Activated naive CD4-positive, alpha-beta T cell treated with anti-CD3 and anti-CD28 coated beads, Interleukin-2, amount 50 U/mL, for 24 hours (primary cell): ENCODE results near the gene IL3RA.
"Not testable (repeated sequence)": the region's sequence is repeated elsewhere in the genome, so short reads cannot be mapped to it uniquely, and the experiment has no call there.

ENCODE experiments used
- H3K27ac Mint-ChIP-seq: one replicate; pipeline ENCODE4 v1.8.0; 2021; ENCODE audit warnings: mild to moderate bottlenecking, mixed read lengths
- H3K27me3 Mint-ChIP-seq: one replicate; pipeline ENCODE4 v1.8.0; 2021; ENCODE audit warnings: mixed read lengths
- H3K36me3 Mint-ChIP-seq: one replicate; pipeline ENCODE4 v1.8.0; 2021; ENCODE audit warnings: mixed read lengths
- H3K4me1 Mint-ChIP-seq: one replicate; pipeline ENCODE4 v1.8.0; 2021; ENCODE audit warnings: mixed read lengths
- H3K4me3 Mint-ChIP-seq: one replicate; pipeline ENCODE4 v1.8.0; 2021; ENCODE audit warnings: mild to moderate bottlenecking, mixed read lengths
- H3K9me3 Mint-ChIP-seq: one replicate; pipeline ENCODE4 v1.8.0; 2021; ENCODE audit warnings: mixed read lengths

IL3RA gene

DNA sequence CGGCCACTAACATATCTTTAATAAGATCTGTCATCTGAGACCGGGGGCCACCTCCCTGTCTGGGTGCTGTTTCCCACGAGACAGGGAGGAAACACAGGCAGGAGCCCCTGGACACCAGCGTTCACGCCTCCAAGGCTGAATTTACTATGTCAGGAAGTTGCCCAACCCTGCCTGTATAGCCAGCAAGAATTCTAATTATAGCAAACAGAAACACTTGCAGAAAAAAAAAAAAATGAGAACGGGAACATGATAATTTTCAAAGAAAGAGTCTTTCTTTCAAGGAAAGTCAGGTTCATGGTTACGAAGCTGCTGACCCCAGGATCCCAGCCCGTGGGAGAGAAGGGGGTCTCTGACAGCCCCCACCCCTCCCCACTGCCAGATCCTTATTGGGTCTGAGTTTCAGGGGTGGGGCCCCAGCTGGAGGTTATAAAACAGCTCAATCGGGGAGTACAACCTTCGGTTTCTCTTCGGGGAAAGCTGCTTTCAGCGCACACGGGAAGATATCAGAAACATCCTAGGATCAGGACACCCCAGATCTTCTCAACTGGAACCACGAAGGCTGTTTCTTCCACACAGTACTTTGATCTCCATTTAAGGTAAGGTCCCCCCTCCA, at the start of gene IL3RA:
Gene IL3RA, plus strand, starts transcription at position 455 of the 613 bp plus-strand sequence. CDS start 4,981 bp downstream, outside the sequence.
- H3K9me3 Mint-ChIP-seq = no peaks in the 10 kb centered on the region
- no peaks in the 10 kb centered on the region for H3K27me3 Mint-ChIP-seq
- H3K36me3 Mint-ChIP-seq = no peaks in the 10 kb centered on the region
- H3K4me1 Mint-ChIP-seq = peaks cover 12% of the 10 kb centered on the region
- H3K27ac Mint-ChIP-seq = no peak within 1 kb of the TSS
- H3K4me3 Mint-ChIP-seq = peak within 1 kb of the TSS; percentile 88

DNA sequence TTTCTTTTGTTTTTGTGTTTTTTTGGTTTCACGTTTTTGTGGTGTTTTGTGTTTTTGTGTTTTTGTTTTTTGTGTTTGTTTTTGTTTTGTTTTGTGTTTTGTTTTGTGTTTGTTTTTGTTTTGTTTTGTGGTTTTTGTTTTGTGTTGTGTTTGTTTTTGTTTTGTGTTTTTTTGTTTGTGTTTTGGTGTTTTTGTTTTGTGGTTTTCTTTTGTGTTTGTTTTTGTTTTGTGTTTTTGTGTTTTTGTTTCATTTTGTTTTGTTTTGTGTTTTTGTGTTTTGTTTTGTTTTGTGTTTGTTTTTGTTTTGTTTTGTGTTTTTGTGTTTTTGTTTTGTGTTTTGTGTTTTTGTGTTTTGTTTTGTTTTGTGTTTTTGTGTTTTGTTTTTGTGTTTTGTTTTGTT, 47.0 kb upstream of the IL3RA start:
- no peaks in the 10 kb centered on the region for H3K27me3 Mint-ChIP-seq
- peaks cover 9% of the 10 kb centered on the region for H3K9me3 Mint-ChIP-seq
- peak overlapping the region; percentile 94 for H3K27ac Mint-ChIP-seq
- peak overlapping the region; percentile 15 for H3K4me3 Mint-ChIP-seq
- peaks cover 9% of the 10 kb centered on the region for H3K4me1 Mint-ChIP-seq
- H3K36me3 Mint-ChIP-seq = peaks cover 2% of the 10 kb centered on the region

DNA sequence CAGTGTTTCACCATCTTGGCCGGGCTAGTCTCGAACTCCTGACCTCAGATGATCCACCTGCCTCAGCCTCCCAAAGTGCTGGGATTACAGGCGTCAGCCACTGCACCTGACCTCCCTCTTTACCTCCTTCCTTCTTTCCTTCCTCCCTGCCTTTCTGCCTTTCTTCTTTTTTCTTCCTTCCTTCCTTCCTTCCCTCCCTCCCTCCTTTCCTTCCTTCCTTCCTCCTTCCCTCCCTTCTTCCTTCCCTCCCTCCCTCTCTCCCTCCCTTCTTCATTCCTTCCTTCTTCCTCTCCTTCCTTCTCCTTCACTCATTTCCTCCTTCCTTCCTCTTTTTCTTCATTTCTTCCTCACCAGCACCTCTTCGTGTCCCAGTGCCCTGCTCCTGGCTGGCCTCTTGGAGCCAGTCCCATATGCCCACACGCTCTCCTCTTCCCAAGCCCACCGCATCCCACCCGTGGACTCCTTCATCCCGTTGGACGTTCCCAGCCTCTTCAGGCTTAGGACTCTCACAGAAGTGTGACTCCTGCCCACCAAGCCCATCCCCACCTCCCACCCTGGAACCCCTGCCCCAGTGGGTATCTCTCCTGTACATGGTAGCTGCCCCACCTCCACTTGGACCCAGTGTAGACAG, 45.4 kb upstream of the IL3RA start:
- no peak overlapping the region for H3K27ac Mint-ChIP-seq
- peaks cover 9% of the 10 kb centered on the region for H3K9me3 Mint-ChIP-seq
- H3K36me3 Mint-ChIP-seq = peaks cover 2% of the 10 kb centered on the region
- peaks cover 9% of the 10 kb centered on the region for H3K4me1 Mint-ChIP-seq
- H3K27me3 Mint-ChIP-seq = no peaks in the 10 kb centered on the region
- H3K4me3 Mint-ChIP-seq = no peak overlapping the region

DNA sequence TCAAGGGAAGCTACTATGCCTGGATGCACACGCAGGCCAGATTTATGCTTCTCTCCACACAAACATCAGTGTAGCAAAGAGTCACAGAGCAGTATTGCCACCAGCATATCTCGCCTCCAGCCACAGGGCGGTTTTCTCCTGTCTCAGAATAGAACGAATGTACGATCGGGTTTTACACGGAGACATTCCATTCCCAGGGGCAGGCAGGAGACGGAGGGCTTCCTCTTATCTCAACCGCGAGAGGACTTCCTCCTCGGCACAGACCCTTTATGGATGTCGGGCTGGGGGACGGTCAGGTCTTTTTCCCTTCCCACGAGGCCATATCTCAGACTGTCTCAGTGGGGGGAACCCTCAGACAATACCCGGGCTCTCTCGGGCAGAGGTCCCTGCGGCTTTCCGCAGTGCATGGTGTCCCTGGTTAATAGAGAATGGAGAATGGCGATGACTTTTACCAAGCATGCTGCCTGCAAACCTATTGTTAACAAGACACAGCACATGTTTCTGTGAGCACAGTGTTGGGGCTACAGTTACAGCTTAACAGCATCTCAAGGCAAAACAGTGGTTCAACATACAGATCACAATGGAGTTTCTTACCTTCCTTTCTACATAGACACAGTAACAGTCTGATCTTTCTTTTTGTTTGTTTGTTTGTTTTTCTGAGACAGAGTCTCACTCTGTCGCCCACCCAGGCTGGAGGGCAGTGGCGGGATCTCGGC, 43.9 kb upstream of the IL3RA start:
- H3K4me3 Mint-ChIP-seq = no peak overlapping the region

DNA sequence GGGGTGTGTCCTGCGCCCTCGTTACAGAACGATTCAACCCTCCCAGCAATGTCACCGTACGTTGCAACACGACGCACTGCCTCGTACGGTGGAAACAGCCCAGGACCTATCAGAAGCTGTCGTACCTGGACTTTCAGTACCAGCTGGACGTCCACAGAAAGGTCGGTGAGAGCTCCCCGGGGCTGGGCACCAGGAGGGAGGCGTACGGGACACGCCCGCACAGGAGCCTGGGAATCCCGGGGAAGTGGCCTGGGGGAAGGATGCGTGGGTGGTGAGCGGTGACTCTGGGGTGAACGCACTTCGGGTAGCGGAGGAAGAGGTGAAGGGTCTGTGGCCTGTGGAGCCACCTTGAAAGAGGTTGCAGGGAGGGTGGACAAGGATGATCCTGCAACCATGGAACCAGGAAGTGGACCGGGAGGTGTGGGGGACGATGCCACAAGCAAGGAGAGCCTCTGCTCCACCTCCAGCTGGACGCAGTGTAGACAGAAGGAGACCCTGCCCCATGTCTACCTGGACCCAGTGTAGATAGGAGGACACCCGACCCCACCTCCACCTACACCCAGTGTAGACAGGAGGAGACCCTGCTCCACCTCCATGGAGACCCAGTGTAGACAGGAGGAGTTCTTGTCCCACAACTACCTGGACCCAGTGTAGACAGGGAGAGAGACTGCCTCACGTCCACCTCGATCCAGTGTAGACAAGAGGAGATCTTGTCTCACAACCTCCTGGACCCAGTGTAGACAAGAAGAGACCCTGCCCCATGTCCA, 42.1 kb upstream of the IL3RA start:
- H3K4me1 Mint-ChIP-seq = peaks cover 9% of the 10 kb centered on the region
- peaks cover 5% of the 10 kb centered on the region for H3K9me3 Mint-ChIP-seq
- H3K27ac Mint-ChIP-seq = no peak overlapping the region
- no peaks in the 10 kb centered on the region for H3K27me3 Mint-ChIP-seq
- no peak overlapping the region for H3K4me3 Mint-ChIP-seq
- H3K36me3 Mint-ChIP-seq = no peaks in the 10 kb centered on the region

More for the DNA sequence above, 43.9 kb upstream of the IL3RA start:
- peaks cover 9% of the 10 kb centered on the region for H3K4me1 Mint-ChIP-seq
- no peak overlapping the region for H3K27ac Mint-ChIP-seq
- H3K9me3 Mint-ChIP-seq = peaks cover 9% of the 10 kb centered on the region
- H3K36me3 Mint-ChIP-seq = peaks cover 2% of the 10 kb centered on the region
- H3K27me3 Mint-ChIP-seq = no peaks in the 10 kb centered on the region

DNA sequence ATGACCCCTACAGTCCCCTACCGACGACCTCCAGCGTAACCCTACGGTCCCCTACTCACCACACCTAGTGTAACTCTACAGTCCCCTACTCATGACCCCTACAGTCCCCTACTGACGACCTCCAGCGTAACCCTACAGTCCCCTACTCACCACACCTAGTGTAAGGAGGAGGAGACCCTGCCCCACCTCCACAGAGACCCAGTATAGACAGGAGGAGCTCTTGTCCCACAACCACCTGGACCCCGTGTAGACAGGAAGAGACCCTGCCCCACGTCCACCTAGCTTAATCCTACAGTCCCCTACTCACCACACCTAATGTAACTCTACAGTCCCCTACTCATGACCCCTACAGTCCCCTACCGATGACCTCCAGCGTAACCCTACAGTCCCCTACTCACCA, 41.0 kb upstream of the IL3RA start:
- no peaks in the 10 kb centered on the region for H3K36me3 Mint-ChIP-seq
- H3K27me3 Mint-ChIP-seq = no peaks in the 10 kb centered on the region
- no peaks in the 10 kb centered on the region for H3K9me3 Mint-ChIP-seq
- no peak overlapping the region for H3K27ac Mint-ChIP-seq
- H3K4me3 Mint-ChIP-seq = no peak overlapping the region
- H3K4me1 Mint-ChIP-seq = peaks cover 9% of the 10 kb centered on the region

DNA sequence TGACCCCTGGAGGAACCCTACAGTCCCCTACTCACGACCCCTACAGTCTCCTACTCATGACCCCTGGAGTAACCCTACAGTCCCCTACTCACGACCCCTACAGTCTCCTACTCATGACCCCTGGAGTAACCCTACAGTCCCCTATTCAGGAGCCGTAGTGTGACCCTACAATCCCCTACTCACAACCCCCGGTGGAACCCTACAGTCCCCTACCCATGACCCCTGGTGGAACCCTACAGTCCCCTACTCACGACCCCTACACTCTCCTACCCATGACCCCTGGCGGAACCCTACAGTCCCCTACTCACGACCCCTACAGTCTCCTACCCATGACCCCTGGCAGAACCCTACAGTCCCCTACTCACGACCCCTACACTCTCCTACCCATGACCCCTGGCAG, 39.0 kb upstream of the IL3RA start:
- not testable (repeated sequence) for H3K36me3 Mint-ChIP-seq, H3K4me3 Mint-ChIP-seq, H3K27ac Mint-ChIP-seq, H3K4me1 Mint-ChIP-seq, H3K9me3 Mint-ChIP-seq, H3K27me3 Mint-ChIP-seq

DNA sequence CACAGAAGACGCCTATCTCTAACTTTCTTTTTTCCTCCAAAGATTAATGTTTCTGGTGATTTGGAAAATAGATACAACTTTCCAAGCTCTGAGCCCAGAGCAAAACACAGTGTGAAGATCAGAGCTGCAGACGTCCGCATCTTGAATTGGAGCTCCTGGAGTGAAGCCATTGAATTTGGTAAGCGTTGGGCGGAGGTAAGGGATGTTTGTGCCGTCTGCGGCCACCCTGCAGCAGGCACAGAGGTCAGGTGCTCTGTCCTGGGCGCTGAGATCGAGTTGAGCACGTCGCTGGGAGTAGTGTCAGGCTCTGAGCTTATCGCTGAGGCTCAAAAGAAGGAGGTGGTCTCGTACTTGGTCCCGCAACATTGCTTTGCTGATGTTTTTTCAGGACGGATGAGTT, 36.1 kb upstream of the IL3RA start:
- H3K27me3 Mint-ChIP-seq = no peaks in the 10 kb centered on the region
- H3K27ac Mint-ChIP-seq = no peak overlapping the region
- no peak overlapping the region for H3K4me3 Mint-ChIP-seq
- no peaks in the 10 kb centered on the region for H3K4me1 Mint-ChIP-seq
- H3K36me3 Mint-ChIP-seq = no peaks in the 10 kb centered on the region
- no peaks in the 10 kb centered on the region for H3K9me3 Mint-ChIP-seq

DNA sequence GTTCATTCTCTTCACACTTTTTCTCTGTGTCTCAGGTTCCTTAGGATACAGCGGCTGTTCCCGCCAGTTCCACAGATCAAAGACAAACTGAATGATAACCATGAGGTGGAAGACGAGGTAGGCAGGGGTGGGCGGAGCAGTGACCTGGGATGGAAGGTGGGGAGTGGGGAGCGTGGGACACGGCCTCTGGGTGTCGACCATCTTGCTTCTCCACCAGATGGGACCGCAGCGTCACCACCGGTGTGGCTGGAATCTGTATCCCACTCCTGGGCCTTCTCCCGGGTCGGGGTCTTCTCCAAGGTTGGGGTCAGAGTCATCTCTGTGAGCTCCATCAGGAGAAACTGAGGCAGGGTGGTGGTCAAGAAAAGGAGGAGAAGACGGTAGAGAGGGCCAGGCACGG, 31.2 kb upstream of the IL3RA start:
- Mint-ChIP-seq H3K36me3 (no peaks in the 10 kb centered on the region), H3K9me3 (no peaks in the 10 kb centered on the region), H3K27ac (no peak overlapping the region)

DNA sequence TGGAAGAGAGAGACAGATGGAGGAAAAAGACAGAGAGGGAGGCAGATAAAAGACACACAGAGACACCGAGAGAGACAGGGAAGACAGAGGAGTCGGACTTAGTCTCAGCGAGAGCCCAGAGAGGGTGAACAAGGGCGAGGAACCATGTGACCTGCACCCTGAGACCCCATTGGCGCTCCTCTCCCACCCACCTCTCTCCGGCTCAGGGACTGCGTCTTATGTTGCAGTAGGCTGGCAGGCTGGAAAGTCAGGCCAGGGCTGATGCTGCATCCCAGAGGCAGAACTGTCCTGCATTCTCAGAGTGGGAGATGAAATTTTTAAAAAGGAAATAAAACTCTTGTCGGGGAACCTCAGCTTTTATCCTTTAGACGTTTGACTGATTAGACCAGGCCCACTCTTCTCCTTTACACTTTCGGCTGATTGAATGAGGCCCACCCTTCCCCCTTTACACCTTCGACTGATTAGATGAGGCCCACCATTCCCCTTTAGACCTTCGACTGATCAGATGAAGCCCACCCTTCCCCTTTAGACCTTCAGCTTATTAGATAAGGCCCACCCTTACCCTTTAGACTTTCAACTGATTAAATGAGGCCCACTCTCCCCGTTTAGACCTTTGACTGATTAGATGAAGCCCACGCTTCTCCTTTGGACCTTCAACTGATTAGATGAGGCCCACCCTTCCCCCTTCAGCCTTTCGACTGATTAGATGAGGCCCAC, 29.5 kb upstream of the IL3RA start:
- H3K9me3 Mint-ChIP-seq = no peaks in the 10 kb centered on the region
- no peaks in the 10 kb centered on the region for H3K36me3 Mint-ChIP-seq
- H3K4me3 Mint-ChIP-seq = no peak overlapping the region
- H3K4me1 Mint-ChIP-seq = no peaks in the 10 kb centered on the region
- no peaks in the 10 kb centered on the region for H3K27me3 Mint-ChIP-seq
- peak overlapping the region; percentile 36 for H3K27ac Mint-ChIP-seq

More for the DNA sequence above, 31.2 kb upstream of the IL3RA start:
- Mint-ChIP-seq H3K4me1 (no peaks in the 10 kb centered on the region), H3K4me3 (no peak overlapping the region), H3K27me3 (no peaks in the 10 kb centered on the region)

DNA sequence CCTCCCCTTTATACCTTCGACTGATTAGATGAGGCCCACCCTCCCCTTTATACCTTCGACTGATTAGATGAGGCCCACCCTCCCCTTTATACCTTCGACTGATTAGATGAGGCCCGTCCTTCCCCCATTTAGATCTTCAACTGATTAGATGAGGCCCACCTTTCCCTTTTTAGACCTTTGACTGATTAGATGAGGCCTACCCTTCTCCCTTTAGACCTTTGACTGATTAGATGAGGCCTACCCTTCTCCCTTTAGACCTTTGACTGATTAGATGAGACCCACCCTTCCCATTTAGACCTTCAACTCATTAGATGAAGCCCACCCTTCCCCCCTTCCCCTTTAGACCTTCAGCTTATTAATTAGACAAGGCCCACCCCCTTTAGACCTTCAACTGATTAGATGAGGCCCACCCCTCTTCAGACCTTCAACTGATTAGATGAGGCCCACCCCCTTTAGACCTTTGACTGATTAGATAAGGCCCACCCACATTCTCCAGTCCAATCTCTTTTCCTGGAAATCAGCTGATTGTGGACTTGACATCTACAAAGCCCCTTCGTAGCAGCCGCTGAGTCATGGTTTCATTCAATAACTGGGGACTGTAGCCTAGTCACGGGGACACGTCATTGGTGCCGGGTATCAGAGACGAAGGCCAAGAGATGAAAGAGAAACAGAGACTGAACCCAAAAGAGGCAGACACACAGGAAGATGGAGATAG, 28.8 kb upstream of the IL3RA start:
- Mint-ChIP-seq H3K9me3 (no peaks in the 10 kb centered on the region), H3K4me3 (no peak overlapping the region), H3K27me3 (no peaks in the 10 kb centered on the region), H3K36me3 (no peaks in the 10 kb centered on the region), H3K27ac (no peak overlapping the region), H3K4me1 (no peaks in the 10 kb centered on the region)

DNA sequence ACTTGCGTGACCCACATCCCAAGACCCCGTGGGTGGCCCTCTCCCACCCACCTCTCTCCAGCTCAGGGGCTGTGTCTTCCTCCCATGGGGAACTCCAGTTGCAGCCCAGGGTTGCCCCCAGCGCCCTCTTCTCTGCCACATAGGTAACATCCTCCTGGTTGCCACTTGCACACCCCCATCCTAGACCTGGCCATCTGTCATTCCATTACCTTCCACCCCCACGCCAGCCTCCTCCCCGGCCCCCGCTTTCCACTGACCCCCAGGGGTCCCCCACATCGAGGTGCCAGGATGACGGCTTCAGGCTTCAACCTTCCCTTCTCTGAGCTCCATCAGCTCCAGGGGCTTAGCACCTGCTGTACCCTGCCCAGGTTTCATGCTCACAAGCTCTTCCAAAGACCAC, 28.1 kb upstream of the IL3RA start:
- no peaks in the 10 kb centered on the region for H3K4me1 Mint-ChIP-seq
- H3K36me3 Mint-ChIP-seq = no peaks in the 10 kb centered on the region
- no peaks in the 10 kb centered on the region for H3K27me3 Mint-ChIP-seq
- H3K9me3 Mint-ChIP-seq = no peaks in the 10 kb centered on the region
- H3K4me3 Mint-ChIP-seq = no peak overlapping the region
- H3K27ac Mint-ChIP-seq = no peak overlapping the region

DNA sequence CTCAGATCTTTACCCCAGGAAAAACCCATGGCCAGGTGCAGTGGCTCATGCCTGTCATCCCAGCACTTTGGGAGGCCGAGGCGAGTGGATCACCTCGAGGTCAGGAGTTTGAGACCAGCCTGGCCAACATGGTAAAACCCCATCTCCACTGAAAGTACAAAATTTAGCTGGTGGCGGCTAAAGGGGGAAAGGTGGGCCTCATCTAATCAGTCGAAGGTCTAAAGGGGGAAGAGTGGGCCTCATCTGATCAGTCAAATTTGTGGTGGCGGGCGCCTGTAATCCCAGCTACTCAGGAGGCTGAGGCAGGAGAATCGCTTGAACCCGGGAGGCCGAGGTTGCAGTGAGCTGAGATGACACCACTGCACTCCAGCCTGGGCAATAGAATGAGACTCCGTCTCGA, 27.7 kb upstream of the IL3RA start:
- H3K4me1 Mint-ChIP-seq, H3K9me3 Mint-ChIP-seq, H3K27me3 Mint-ChIP-seq, H3K4me3 Mint-ChIP-seq, H3K36me3 Mint-ChIP-seq, H3K27ac Mint-ChIP-seq: not testable (repeated sequence)

DNA sequence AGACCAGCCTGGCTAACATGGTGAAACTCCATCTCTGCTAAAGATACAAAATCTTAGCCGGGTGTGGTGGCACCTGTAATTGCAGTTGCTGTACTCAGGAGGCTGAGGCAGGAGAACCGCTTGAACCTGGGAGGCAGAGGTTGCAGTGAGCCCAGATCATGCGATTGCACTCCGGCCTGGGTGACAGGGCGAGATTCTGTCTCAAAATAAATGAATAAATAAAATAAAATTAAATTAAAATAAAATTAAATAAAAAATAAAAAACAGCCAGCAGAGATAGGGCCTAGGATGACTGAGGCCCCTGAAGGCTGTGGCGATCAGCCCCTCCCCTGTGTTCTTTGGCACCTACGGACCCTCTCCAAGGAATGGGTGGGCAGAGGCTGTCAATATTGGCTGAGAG, 22.8 kb upstream of the IL3RA start:
- Mint-ChIP-seq H3K27me3 (no peaks in the 10 kb centered on the region), H3K9me3 (no peaks in the 10 kb centered on the region), H3K4me1 (peaks cover 4% of the 10 kb centered on the region), H3K27ac (no peak overlapping the region), H3K4me3 (no peak overlapping the region), H3K36me3 (no peaks in the 10 kb centered on the region)

DNA sequence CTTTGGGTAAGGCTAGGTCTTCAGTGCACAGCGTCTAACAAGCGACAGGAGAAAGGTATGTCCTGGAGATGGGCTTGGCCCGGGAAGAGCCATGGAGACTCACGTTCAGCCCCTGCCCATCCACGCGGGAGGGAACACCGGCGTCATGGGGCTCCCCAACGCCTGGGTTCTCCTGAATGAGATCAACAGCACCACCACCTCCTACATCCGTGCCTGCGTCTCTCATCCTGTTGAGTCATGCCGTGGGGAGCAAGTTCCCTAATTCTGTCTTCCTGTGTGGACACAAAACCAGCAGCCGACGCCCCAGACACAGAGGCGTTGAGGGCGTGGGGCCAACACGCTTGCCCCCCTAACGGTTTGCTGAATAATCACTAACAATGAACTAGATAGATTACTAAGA, 20.1 kb upstream of the IL3RA start:
- peaks cover 4% of the 10 kb centered on the region for H3K4me1 Mint-ChIP-seq
- H3K9me3 Mint-ChIP-seq = no peaks in the 10 kb centered on the region
- peak overlapping the region; percentile 39 for H3K4me3 Mint-ChIP-seq
- no peaks in the 10 kb centered on the region for H3K36me3 Mint-ChIP-seq
- no peaks in the 10 kb centered on the region for H3K27me3 Mint-ChIP-seq
- no peak overlapping the region for H3K27ac Mint-ChIP-seq
